Measurements from ENCODE around the gene ISYNA1. TPM values are rescaled to one million over a fixed set of nuclear protein-coding genes. Genes with fewer than 3 reads are reported as not detected.
"Not testable (repeated sequence)": the region's sequence is repeated elsewhere in the genome, so short reads cannot be mapped to it uniquely, and the experiment has no call there.

The ISYNA1 gene
- total and polyA plus RNA-seq, 8 donors: 7.8 to 47.3 (median 15.4) TPM

GRCh38 chr19:18406749-18407148, 31.2 kb downstream of the ISYNA1 start:
- no peaks in the 10 kb centered on the region for H3K9me3 ChIP-seq
- intact Hi-C loops (cut with DNase I; ENCODE audit: low total_unique reads): no loop called here
- no peaks in the 10 kb centered on the region for H3K27me3 ChIP-seq
- H3K4me3 ChIP-seq: no peak overlapping the region
- H3K4me1 ChIP-seq: peaks cover 0 to 39% (median 7%) of the 10 kb centered on the region in 4 donors
- DNase-seq: no peak
- TF ChIP-seq CTCF (IDR thresholded peaks at IDR 0.05): no peak
- no peak for TF ChIP-seq POLR2AphosphoS5 (IDR thresholded peaks at IDR 0.05)
- TF ChIP-seq EP300 (IDR thresholded peaks at IDR 0.05): no peak
- TF ChIP-seq POLR2A (IDR thresholded peaks at IDR 0.05): no peak
- WGBS, 5 donors: 90 to 95% (median 94%) methylated on average over 9 of the region's 9 CpGs
- H3K36me3 ChIP-seq: no peaks in the 10 kb centered on the region
- no peak overlapping the region for H3K27ac ChIP-seq

GRCh38 chr19:18405754-18406153, 32.2 kb downstream of the ISYNA1 start:
- 87 to 92% (median 90%) methylated on average over 10 to 11 of the region's 11 CpGs for WGBS, 5 donors
- H3K27ac ChIP-seq; intact Hi-C loops (cut with DNase I; ENCODE audit: low total_unique reads); H3K4me3 ChIP-seq; H3K27me3 ChIP-seq; H3K9me3 ChIP-seq; H3K36me3 ChIP-seq; DNase-seq: not testable (repeated sequence)
- peaks cover 0 to 48% (median 8%) of the 10 kb centered on the region in 4 donors for H3K4me1 ChIP-seq

GRCh38 chr19:18402455-18403248, 35.3 kb downstream of the ISYNA1 start:
- Histone ChIP-seq H3K4me1 (peaks cover 4 to 62% (median 21%) of the 10 kb centered on the region in 4 donors), H3K27ac (peak overlapping the region in 4 of 5 donors; percentile 3 to 61 (median 40))
- intact Hi-C loops (cut with DNase I; ENCODE audit: low total_unique reads); H3K9me3 ChIP-seq; H3K4me3 ChIP-seq; H3K36me3 ChIP-seq; H3K27me3 ChIP-seq; DNase-seq: not testable (repeated sequence)
- 43 to 74% (median 50%) methylated on average over 18 of the region's 18 CpGs for WGBS, 5 donors

- 43 to 46% (median 45%) methylated on average over 7 of the region's 7 CpGs for WGBS, 5 donors
- H3K4me3 ChIP-seq: no peak overlapping the region
- intact Hi-C loops (cut with DNase I; ENCODE audit: low total_unique reads): no loop called here
These were observed 36.3 kb downstream of the ISYNA1 start for GRCh38 chr19:18401580-18402112.

GRCh38 chr19:18399008-18399407, 38.9 kb downstream of the ISYNA1 start:
- peaks cover 0 to 25% (median 7%) of the 10 kb centered on the region in 3 donors for H3K27me3 ChIP-seq

More at GRCh38 chr19:18401580-18402112, 36.3 kb downstream of the ISYNA1 start:
- Histone ChIP-seq H3K27ac (peak overlapping the region in 3 of 5 donors; percentile 3 to 61 (median 54)), H3K27me3 (peaks cover 0 to 17% (median 7%) of the 10 kb centered on the region in 3 donors), H3K36me3 (no peaks in the 10 kb centered on the region), H3K9me3 (no peaks in the 10 kb centered on the region), H3K4me1 (peaks cover 11 to 72% (median 31%) of the 10 kb centered on the region in 4 donors)
- peak in 1 of 2 donors; percentile 91 for DNase-seq
- no peak for TF ChIP-seq EP300 (IDR thresholded peaks at IDR 0.05)

More at GRCh38 chr19:18399008-18399407, 38.9 kb downstream of the ISYNA1 start:
- Histone ChIP-seq H3K36me3 (no peaks in the 10 kb centered on the region), H3K4me1 (peaks cover 11 to 82% (median 37%) of the 10 kb centered on the region in 4 donors), H3K27ac (peak overlapping the region in 4 of 5 donors; percentile 24 to 65 (median 62)), H3K9me3 (no peaks in the 10 kb centered on the region), H3K4me3 (no peak overlapping the region)
- TF ChIP-seq POLR2A (IDR thresholded peaks at IDR 0.05) (no peak), POLR2AphosphoS5 (IDR thresholded peaks at IDR 0.05) (peak; percentile 26 to 92 (median 51)), EP300 (IDR thresholded peaks at IDR 0.05) (no peak), CTCF (IDR thresholded peaks at IDR 0.05) (peak in 1 of 7 experiments; percentile 15)
- intact Hi-C loops (cut with DNase I; ENCODE audit: low total_unique reads): loop anchor here (10.0 kb wide), 1 partner anchor 54 kb away; the partner anchor contains the start of gene PGPEP1
- 13 to 23% (median 17%) methylated on average over 6 of the region's 6 CpGs for WGBS, 5 donors
- DNase-seq: peak; percentile 56 to 87
